VCaP (cell line): ENCODE measurements around the gene PEF1.
A peak's percentile ranks its signal among the peaks of the same experiment; 100 is the strongest.

Experiments used
- H3K27ac ChIP-seq: fragments of 450-650 bp; 2 replicates; pipeline ENCODE4 v1.5.1; 2017
- TF ChIP-seq, protein P1 (sequence below): fragments of 450-650 bp; conservative IDR thresholded peaks from 2 replicates; pipeline ENCODE4 v1.5.1; 2017; ENCODE audit warnings: mild to moderate bottlenecking, moderate library complexity

The PEF1 gene

GRCh38 chr1:31666263-31666963 lies 21.7 kb upstream of the PEF1 start:
- 0 out of 2 replicates have a peak overlapping the region, but pooled peaks have one; percentile 23 for H3K27ac ChIP-seq
- TF ChIP-seq, protein P1, sequence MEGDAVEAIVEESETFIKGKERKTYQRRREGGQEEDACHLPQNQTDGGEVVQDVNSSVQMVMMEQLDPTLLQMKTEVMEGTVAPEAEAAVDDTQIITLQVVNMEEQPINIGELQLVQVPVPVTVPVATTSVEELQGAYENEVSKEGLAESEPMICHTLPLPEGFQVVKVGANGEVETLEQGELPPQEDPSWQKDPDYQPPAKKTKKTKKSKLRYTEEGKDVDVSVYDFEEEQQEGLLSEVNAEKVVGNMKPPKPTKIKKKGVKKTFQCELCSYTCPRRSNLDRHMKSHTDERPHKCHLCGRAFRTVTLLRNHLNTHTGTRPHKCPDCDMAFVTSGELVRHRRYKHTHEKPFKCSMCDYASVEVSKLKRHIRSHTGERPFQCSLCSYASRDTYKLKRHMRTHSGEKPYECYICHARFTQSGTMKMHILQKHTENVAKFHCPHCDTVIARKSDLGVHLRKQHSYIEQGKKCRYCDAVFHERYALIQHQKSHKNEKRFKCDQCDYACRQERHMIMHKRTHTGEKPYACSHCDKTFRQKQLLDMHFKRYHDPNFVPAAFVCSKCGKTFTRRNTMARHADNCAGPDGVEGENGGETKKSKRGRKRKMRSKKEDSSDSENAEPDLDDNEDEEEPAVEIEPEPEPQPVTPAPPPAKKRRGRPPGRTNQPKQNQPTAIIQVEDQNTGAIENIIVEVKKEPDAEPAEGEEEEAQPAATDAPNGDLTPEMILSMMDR, result 0 out of 2 replicates have a peak, but pooled peaks have one; percentile 7

DNA sequence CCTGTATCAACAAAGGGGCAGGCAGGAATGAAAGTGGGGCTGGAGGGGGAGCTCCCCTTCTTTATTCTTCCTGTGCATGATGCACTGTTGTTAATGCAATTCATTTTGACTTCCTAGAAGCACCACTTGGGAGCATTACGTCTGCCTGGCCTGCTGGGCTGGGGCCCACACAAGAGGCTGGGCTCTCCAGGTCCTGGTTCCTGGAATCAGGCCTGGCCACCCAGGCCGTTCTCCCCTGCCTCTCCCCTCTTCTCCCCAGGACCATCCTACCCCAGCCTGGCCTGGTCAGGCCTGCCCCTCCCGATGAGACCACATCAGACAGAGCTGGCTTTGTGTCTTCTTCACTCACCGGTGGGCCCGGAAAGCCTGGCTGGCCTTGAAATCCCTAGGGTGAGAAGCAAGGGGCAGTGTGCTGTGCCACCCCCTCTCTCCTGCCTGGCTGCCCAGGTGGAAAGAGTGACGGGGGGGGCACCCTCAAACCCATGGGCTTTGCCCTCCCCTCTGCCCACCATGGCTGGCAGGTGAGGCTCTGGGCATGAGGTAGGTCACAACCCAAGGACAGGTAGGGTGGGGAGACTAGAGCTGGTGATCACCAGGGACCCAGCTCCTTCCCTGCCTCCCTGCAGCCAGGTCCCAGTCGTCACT lies 20.7 kb upstream of the PEF1 start:
- TF ChIP-seq, protein P1, result no peak
- no peak overlapping the region for H3K27ac ChIP-seq

GRCh38 chr1:31664528-31664927 lies 19.9 kb upstream of the PEF1 start:
- TF ChIP-seq, protein P1, result no peak
- H3K27ac ChIP-seq, result no peak overlapping the region

- TF ChIP-seq, protein P1, result peak; percentile 89
- H3K27ac ChIP-seq, result no peak overlapping the region
These were observed 19.2 kb upstream of the PEF1 start for GRCh38 chr1:31663622-31664452.

GRCh38 chr1:31662463-31662862 lies 17.8 kb upstream of the PEF1 start:
- no peak overlapping the region for H3K27ac ChIP-seq
- TF ChIP-seq, protein P1, result no peak

DNA sequence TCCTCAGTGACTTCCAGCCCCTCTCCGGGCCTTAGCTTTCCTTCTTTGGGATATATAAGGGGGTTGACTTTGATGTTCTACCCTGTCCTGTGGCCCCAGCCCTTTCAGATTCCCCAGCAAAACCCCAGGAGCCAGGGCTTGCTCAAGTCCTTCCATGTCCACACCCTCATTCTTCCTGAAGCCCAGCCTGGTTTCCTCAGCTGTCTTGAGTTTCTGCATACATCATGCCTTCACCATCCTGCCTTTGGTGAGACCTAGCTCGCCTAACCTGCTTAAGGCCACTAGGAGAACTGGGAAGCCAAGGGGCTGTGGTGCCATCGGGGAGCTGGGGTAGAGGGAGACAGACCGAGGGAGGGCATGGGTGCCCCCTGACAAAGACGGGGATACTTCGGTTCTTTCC lies 17.2 kb upstream of the PEF1 start:
- H3K27ac ChIP-seq, result no peak overlapping the region
- TF ChIP-seq, protein P1, result no peak

DNA sequence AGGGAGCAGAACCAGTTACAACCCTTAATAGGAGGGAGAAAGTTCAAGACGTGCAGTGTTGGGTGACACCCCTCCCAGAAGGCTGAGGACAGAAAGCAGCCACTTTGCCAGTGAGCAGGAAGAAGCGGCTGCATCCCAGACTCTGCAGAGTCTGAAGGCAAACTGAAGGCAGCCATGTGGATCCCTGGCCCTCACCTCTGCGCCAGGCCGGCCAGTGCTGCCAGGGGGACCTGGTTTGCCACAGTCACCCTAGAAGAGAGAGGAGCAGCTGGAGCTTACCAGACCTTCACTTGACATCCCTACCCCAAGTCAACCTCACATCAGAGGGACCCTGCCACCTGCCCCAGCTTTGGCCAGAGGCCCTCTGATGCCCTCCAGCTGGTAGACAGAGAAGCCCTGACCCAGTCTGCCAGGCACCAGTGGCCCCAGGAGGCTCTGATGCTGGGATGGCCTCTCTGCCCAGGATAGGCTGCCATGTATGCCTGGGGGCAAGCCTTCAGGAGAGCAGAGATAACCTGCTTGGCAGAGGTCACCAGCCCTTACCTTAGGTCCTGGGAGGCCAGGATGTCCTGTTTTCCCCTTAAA lies 16.3 kb upstream of the PEF1 start:
- no peak overlapping the region for H3K27ac ChIP-seq
- TF ChIP-seq, protein P1, result no peak
